Sigmoid colon (tissue), 4 donors: ENCODE measurements around the gene KCNJ1.

Experiments
- CTCF ChIP-seq, 4 experiments: fragments of 450-650 bp in 3 of 4; fragments of 200-600 bp in 1 of 4; IDR thresholded peaks; one replicate each; pipeline ENCODE4 v1.5.1; 2016 to 2019; ENCODE audit warnings: antibody characterized with exemption in 4 of 4, mild to moderate bottlenecking in 3 of 4, moderate library complexity in 2 of 4
- POLR2A ChIP-seq, 2 donors: fragments of 450-650 bp; IDR thresholded peaks; one replicate each; pipeline ENCODE4 v1.6.1; 2016; ENCODE audit warnings: antibody characterized with exemption in 2 of 2, mild to moderate bottlenecking in 2 of 2, moderate library complexity in 2 of 2
- POLR2AphosphoS5 ChIP-seq, 4 donors: sonication (generic); formaldehyde crosslinking; IDR thresholded peaks; one replicate each; pipeline ENCODE4 v1.6.1; 2017; ENCODE audit warnings: antibody characterized with exemption in 4 of 4

DNA sequence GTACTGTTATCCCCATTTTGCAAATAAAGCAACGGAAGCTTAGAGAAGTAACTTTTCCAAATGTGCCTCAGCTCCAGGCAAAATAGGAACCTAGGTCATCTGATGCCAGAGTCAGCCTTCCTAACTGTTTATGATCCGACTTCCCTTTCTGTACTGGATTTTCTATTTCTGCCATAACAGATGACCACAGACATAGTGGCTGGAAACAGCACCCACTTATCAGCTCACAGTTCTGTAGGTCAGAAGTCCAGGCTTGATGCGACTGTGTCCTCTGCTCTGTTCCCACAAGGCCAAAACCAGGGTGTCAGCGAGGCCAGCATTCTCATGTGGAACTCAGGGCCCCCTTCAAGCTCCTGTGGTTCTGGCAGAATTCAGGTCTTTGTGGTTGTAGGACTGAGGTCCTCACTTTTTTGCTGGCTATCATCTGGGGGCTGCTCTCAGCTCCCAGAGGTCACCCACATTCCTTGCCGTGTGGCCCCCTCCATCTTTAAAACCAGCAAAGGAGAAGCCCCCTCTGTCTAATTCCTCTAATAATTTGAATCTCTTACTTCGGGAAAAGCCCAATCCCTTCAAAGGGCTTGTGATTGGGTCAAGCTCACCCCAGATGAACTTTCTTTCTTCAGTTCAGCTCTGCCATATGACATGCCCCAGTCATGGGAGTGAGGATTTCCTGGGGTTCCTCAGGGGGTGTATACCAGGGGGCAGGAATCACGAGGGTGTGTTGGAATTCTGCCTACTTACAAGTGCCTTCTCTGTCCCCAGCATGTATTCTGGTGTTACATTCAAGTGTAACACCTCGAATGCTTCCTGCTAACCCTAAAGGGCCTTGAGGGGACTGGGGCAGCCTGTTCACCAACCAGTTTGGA, 39.3 kb upstream of the KCNJ1 start:
- TF ChIP-seq CTCF (IDR thresholded peaks at IDR 0.05) (no peak), POLR2A (IDR thresholded peaks at IDR 0.05) (no peak), POLR2AphosphoS5 (IDR thresholded peaks at IDR 0.05) (no peak)
